ENCODE data around the gene RAB37. TPM values are rescaled to one million over a fixed set of nuclear protein-coding genes. Genes with fewer than 3 reads are reported as not detected.

Gene RAB37
- total and polyA plus RNA-seq, 2 of the 13 experiments (the other 11 are each of a cell fraction or from before 2014, with no cell fraction given) = 0.91 to 3.7 TPM

GRCh38 chr17:74750327-74751069 lies 13.4 kb downstream of the RAB37 start (continued):
- no peak for TF ChIP-seq TERF1 (CRISPR knock-in tag; IDR thresholded peaks at IDR 0.05)
- TF ChIP-seq ZNF18 (CRISPR knock-in tag; IDR thresholded peaks at IDR 0.05; ENCODE audit: insufficient replicate concordance) = no peak
- TF ChIP-seq ZNF101 (CRISPR knock-in tag; IDR thresholded peaks at IDR 0.05; ENCODE audit: borderline replicate concordance, low read depth) = no peak
- TF ChIP-seq TAF15 (IDR thresholded peaks at IDR 0.05; ENCODE audit: low read depth, low read length, poor library complexity, severe bottlenecking) = no peak
- 0 out of 2 replicates have a peak, but pooled peaks have one; percentile 67 for TF ChIP-seq ZNF275 (CRISPR knock-in tag; IDR thresholded peaks at IDR 0.05; ENCODE audit: borderline replicate concordance)
- peak; percentile 51; the same call in 1 of the 2 replicates for TF ChIP-seq E2F1 (CRISPR knock-in tag; IDR thresholded peaks at IDR 0.05)
- peak; percentile 71; the same call in 1 of the 2 replicates for TF ChIP-seq TARDBP (CRISPR knock-in tag; IDR thresholded peaks at IDR 0.05)
- no peak for TF ChIP-seq SP140L (CRISPR knock-in tag; IDR thresholded peaks at IDR 0.05; ENCODE audit: borderline replicate concordance)
- no peak for TF ChIP-seq ZNF510 (CRISPR knock-in tag; IDR thresholded peaks at IDR 0.05; ENCODE audit: low read depth)
- TF ChIP-seq FOXA1 (IDR thresholded peaks at IDR 0.05) = no peak
- TF ChIP-seq FOXA1 (CRISPR knock-in tag; IDR thresholded peaks at IDR 0.05) = no peak
- no peak for TF ChIP-seq TRIM22 (IDR thresholded peaks at IDR 0.05)
- peak; percentile 86; the same call in 1 of the 2 replicates for TF ChIP-seq MLXIP (CRISPR knock-in tag; IDR thresholded peaks at IDR 0.05; ENCODE audit: borderline replicate concordance)
- peak; percentile 42; the same call in 1 of the 2 replicates for TF ChIP-seq HMG20A (CRISPR knock-in tag; IDR thresholded peaks at IDR 0.05; ENCODE audit: borderline replicate concordance)
- TF ChIP-seq BCL3 (CRISPR knock-in tag; IDR thresholded peaks at IDR 0.05) = no peak; the same call in 1 of the 2 replicates

Measured in HepG2 (cell line).